ENCODE data around the gene GNA12.

GNA12 gene

DNA sequence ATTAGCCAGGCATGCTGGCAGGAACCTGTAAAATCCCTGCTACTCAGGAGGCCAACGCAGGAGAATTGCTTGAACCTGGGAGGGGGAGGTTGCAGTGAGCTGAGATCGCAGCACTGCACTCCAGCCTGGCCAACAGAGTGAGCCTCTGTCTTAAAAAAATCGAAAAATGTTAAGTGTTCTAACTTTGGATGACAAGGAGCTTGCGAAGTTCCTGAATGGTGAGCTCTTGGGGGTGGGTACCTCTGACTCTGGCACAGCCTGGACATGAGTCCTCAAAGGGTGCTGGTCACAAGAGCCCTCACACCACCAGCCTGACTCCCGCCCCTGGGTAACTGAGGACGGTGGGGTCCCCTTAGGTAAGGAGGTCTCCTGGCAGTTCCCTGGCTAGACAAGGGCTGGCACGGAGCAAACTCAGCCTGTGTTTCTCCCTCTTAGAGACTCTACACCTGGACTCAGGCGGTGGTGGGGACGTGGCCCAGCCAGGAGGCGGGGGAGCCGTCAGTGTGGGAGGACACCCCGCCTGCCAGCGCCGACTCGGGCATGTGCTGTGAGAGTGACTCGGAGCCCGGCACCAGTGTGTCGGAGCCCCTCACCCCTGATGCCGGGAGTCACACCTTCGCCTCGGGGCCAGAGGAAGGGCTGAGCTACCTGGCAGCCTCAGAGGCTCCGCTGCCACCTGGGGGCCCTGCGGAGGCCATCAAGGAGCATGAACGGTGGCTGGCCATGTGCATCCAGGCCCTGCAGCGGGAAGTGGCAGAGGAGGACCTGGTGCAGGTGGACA is 132.0 kb downstream of the GNA12 start:
- Histone ChIP-seq H3K27me3 (ENCODE audit: insufficient read depth, poor library complexity, severe bottlenecking) (no peaks in the 10 kb centered on the region), H3K4me3 (ENCODE audit: severe bottlenecking) (no peak overlapping the region), H3K4me1 (ENCODE audit: insufficient read depth, poor library complexity, severe bottlenecking) (no peaks in the 10 kb centered on the region), H3K36me3 (ENCODE audit: low read depth) (no peaks in the 10 kb centered on the region), H3K9me3 (ENCODE audit: severe bottlenecking) (no peaks in the 10 kb centered on the region), H3K27ac (ENCODE audit: poor library complexity, severe bottlenecking) (no peak overlapping the region)
- TF ChIP-seq, protein P1, sequence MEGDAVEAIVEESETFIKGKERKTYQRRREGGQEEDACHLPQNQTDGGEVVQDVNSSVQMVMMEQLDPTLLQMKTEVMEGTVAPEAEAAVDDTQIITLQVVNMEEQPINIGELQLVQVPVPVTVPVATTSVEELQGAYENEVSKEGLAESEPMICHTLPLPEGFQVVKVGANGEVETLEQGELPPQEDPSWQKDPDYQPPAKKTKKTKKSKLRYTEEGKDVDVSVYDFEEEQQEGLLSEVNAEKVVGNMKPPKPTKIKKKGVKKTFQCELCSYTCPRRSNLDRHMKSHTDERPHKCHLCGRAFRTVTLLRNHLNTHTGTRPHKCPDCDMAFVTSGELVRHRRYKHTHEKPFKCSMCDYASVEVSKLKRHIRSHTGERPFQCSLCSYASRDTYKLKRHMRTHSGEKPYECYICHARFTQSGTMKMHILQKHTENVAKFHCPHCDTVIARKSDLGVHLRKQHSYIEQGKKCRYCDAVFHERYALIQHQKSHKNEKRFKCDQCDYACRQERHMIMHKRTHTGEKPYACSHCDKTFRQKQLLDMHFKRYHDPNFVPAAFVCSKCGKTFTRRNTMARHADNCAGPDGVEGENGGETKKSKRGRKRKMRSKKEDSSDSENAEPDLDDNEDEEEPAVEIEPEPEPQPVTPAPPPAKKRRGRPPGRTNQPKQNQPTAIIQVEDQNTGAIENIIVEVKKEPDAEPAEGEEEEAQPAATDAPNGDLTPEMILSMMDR (IDR thresholded peaks at IDR 0.05; ENCODE audit: poor library complexity, severe bottlenecking) = no peak
- ATAC-seq (ENCODE audit: low read depth) = no peak
- DNase-seq (ENCODE audit: low spot score) = no peak

DNA sequence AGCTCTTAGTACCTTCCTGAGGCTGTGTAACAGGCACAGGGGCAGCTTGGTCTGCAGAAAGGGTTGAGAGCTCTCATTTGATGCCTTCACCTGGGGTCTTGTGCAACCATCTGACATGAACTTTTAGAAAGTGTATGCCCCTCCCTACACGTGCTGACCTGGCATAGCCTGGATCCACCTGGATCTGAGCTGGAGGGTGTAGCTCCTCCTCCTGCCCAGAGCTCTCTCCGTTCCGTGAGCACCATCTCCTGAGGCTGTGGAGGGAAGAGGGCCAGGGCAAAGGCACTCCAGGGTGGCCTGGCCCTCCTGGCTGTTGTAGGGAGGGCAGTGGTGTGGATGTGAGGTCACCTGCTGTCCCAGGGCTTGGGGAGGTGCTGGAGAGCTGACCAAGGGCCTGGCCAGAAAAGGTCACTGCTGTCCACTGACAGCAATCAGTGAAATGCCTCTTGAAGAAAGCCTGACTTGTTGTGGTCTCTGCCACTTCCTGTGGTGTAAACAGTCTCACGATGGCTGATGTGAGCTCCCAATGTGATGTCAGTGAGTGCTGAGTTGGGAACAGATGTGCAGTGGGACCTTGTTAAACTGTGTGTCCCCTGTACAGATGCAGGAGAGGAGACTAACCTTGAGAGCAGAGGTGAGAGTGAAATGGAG is 133.1 kb downstream of the GNA12 start:
- H3K36me3 ChIP-seq (ENCODE audit: low read depth) = no peaks in the 10 kb centered on the region
- H3K9me3 ChIP-seq (ENCODE audit: severe bottlenecking) = no peaks in the 10 kb centered on the region
- no peak for ATAC-seq (ENCODE audit: low read depth)
- DNase-seq (ENCODE audit: low spot score) = no peak
- no peak overlapping the region for H3K27ac ChIP-seq (ENCODE audit: poor library complexity, severe bottlenecking)
- no peaks in the 10 kb centered on the region for H3K4me1 ChIP-seq (ENCODE audit: insufficient read depth, poor library complexity, severe bottlenecking)
- TF ChIP-seq, protein P1 (IDR thresholded peaks at IDR 0.05; ENCODE audit: poor library complexity, severe bottlenecking) = no peak
- H3K27me3 ChIP-seq (ENCODE audit: insufficient read depth, poor library complexity, severe bottlenecking) = no peaks in the 10 kb centered on the region
- no peak overlapping the region for H3K4me3 ChIP-seq (ENCODE audit: severe bottlenecking)

GRCh38 chr7:2710286-2710655 is 133.8 kb downstream of the GNA12 start:
- TF ChIP-seq, protein P1 (IDR thresholded peaks at IDR 0.05; ENCODE audit: poor library complexity, severe bottlenecking) = no peak
- DNase-seq (ENCODE audit: low spot score) = no peak
- H3K27me3 ChIP-seq (ENCODE audit: insufficient read depth, poor library complexity, severe bottlenecking) = no peaks in the 10 kb centered on the region
- H3K36me3 ChIP-seq (ENCODE audit: low read depth) = no peaks in the 10 kb centered on the region
- no peak for ATAC-seq (ENCODE audit: low read depth)
- no peak overlapping the region for H3K4me3 ChIP-seq (ENCODE audit: severe bottlenecking)
- H3K9me3 ChIP-seq (ENCODE audit: severe bottlenecking) = no peaks in the 10 kb centered on the region
- no peaks in the 10 kb centered on the region for H3K4me1 ChIP-seq (ENCODE audit: insufficient read depth, poor library complexity, severe bottlenecking)
- no peak overlapping the region for H3K27ac ChIP-seq (ENCODE audit: poor library complexity, severe bottlenecking)

- no peaks in the 10 kb centered on the region for H3K36me3 ChIP-seq (ENCODE audit: low read depth)
- no peaks in the 10 kb centered on the region for H3K27me3 ChIP-seq (ENCODE audit: insufficient read depth, poor library complexity, severe bottlenecking)
- ATAC-seq (ENCODE audit: low read depth) (peak; percentile 65), DNase-seq (ENCODE audit: low spot score) (peak; percentile 67)
- no peak overlapping the region for H3K4me3 ChIP-seq (ENCODE audit: severe bottlenecking)
- TF ChIP-seq, protein P1 (IDR thresholded peaks at IDR 0.05; ENCODE audit: poor library complexity, severe bottlenecking) = peak; percentile 76
- H3K4me1 ChIP-seq (ENCODE audit: insufficient read depth, poor library complexity, severe bottlenecking) = no peaks in the 10 kb centered on the region
- H3K9me3 ChIP-seq (ENCODE audit: severe bottlenecking) = no peaks in the 10 kb centered on the region
- H3K27ac ChIP-seq (ENCODE audit: poor library complexity, severe bottlenecking) = no peak overlapping the region
Observed at GRCh38 chr7:2709553-2710285, 134.4 kb downstream of the GNA12 start.

Measured in RWPE2 (cell line).